Stimulated activated memory B cell treated with anti-CD40 and anti-IgM and Interleukin-4, amounts not matched to agents 10 μg/mL and 1 μg/mL and 100 μg/mL, for 72 hours (primary cell): ENCODE results near the gene HRNR.

Source experiments
- ATAC-seq: fragments of 150-1000 bp; cut with Tn5 transposase; 2 replicates; pipeline ENCODE4 v1.10.0; 2021
- H3K27ac Mint-ChIP-seq: one replicate; pipeline ENCODE4 v1.8.0; 2022; ENCODE audit warnings: mild to moderate bottlenecking, mixed read lengths
- H3K27me3 Mint-ChIP-seq: one replicate; pipeline ENCODE4 v1.8.0; 2022; ENCODE audit warnings: mixed read lengths
- H3K36me3 Mint-ChIP-seq: one replicate; pipeline ENCODE4 v1.8.0; 2022; ENCODE audit warnings: mixed read lengths
- H3K4me1 Mint-ChIP-seq: one replicate; pipeline ENCODE4 v1.8.0; 2022; ENCODE audit warnings: mixed read lengths
- H3K4me3 Mint-ChIP-seq: one replicate; pipeline ENCODE4 v1.8.0; 2022; ENCODE audit warnings: mild to moderate bottlenecking, moderate library complexity, mixed read lengths
- H3K9me3 Mint-ChIP-seq: one replicate; pipeline ENCODE4 v1.8.0; 2022; ENCODE audit warnings: mixed read lengths

Gene HRNR

GRCh38 chr1:152198982-152199381 lies 25.0 kb downstream of the HRNR start:
- H3K4me1 Mint-ChIP-seq = peaks cover 5% of the 10 kb centered on the region
- H3K27me3 Mint-ChIP-seq = peaks cover 18% of the 10 kb centered on the region
- no peak overlapping the region for H3K4me3 Mint-ChIP-seq
- H3K9me3 Mint-ChIP-seq = peaks cover 8% of the 10 kb centered on the region
- ATAC-seq = no peak
- peaks cover 10% of the 10 kb centered on the region for H3K36me3 Mint-ChIP-seq
- no peak overlapping the region for H3K27ac Mint-ChIP-seq

DNA sequence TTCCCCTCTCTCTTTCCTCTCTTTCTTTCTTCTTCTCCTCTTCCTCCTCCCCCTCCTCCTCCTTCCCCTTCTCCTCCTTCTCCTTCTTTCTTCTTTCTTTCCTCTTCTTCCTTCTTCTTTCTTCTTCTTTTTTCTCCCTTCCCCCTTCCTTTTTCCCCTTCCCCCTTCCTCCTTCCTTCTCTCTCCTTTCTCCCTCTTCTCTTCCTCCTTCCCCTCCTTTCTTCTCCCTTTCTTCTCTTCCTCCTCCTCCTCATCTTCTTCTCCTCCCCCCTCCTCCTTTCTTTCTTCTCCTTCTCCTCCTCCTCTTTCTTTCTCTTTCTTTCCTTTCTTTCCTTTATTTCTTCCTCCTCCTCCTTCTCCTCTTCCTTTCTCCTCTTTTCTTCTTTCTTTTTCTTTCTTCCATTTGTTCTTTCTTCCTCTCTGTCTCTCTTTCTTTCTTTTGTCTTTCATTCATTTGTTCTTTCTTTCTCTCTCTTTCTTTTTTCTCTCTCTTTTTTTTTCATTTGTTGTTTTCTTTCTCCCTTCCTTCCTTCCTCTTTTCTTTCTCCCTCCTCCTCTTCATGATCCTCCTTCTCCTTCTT lies 26.5 kb downstream of the HRNR start:
- ATAC-seq = no peak
- H3K27ac Mint-ChIP-seq = no peak overlapping the region
- peaks cover 10% of the 10 kb centered on the region for H3K36me3 Mint-ChIP-seq
- no peak overlapping the region for H3K4me3 Mint-ChIP-seq
- peaks cover 8% of the 10 kb centered on the region for H3K9me3 Mint-ChIP-seq
- H3K4me1 Mint-ChIP-seq = peaks cover 5% of the 10 kb centered on the region
- H3K27me3 Mint-ChIP-seq = peaks cover 18% of the 10 kb centered on the region

DNA sequence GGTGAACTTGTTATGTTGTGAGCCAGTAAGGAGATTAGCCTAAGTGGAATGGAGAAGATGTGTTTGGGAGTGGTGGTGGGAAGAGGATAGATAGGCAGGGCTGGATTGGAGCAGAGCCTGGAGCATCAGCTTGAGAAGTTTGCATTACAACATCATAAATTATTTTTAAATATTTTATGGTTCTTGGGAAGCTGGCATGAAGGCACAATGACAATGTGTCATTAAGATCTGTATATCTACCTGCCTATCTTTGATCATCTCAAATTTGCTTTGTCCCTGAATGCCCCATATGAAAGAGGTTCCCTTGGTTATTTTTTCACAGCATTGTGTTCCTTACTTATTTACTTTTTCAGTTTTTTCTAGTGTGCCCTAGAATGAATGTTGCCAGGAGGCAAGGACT lies 32.3 kb downstream of the HRNR start:
- Mint-ChIP-seq H3K9me3 (no peaks in the 10 kb centered on the region), H3K4me1 (peaks cover 8% of the 10 kb centered on the region), H3K27me3 (no peaks in the 10 kb centered on the region), H3K36me3 (no peaks in the 10 kb centered on the region), H3K4me3 (no peak overlapping the region), H3K27ac (no peak overlapping the region)
- ATAC-seq = no peak

- H3K36me3 Mint-ChIP-seq = no peaks in the 10 kb centered on the region
- ATAC-seq = no peak
- H3K4me3 Mint-ChIP-seq = no peak overlapping the region
- no peak overlapping the region for H3K27ac Mint-ChIP-seq
- peaks cover 8% of the 10 kb centered on the region for H3K4me1 Mint-ChIP-seq
- no peaks in the 10 kb centered on the region for H3K27me3 Mint-ChIP-seq
- no peaks in the 10 kb centered on the region for H3K9me3 Mint-ChIP-seq
These were observed 32.7 kb downstream of the HRNR start for GRCh38 chr1:152191260-152191659.

DNA sequence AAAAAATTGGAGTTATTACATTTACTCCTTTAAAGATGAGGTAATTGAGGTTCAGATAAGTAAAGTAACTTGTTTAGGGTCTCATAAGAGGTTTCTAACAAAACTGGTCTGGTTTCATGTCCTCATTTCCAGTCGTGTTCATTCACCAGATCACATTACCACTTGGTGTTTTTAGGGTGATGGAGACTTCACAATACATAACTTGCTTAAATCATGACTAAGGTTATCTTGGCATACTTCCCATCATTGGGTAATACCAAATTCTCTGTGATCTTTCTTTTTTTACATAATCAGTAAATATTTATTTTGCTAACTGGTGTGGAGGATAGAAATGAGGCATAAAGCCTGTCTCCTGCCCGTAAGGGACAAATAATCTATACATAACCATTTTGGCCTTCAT lies 33.4 kb downstream of the HRNR start:
- no peaks in the 10 kb centered on the region for H3K9me3 Mint-ChIP-seq
- ATAC-seq = no peak
- no peak overlapping the region for H3K27ac Mint-ChIP-seq
- H3K4me3 Mint-ChIP-seq = no peak overlapping the region
- H3K36me3 Mint-ChIP-seq = no peaks in the 10 kb centered on the region
- no peaks in the 10 kb centered on the region for H3K27me3 Mint-ChIP-seq
- peaks cover 8% of the 10 kb centered on the region for H3K4me1 Mint-ChIP-seq

GRCh38 chr1:152189657-152190442 lies 34.1 kb downstream of the HRNR start:
- Mint-ChIP-seq H3K4me3 (peak overlapping the region; percentile 83), H3K9me3 (no peaks in the 10 kb centered on the region), H3K27me3 (peaks cover 3% of the 10 kb centered on the region), H3K36me3 (no peaks in the 10 kb centered on the region), H3K4me1 (peaks cover 8% of the 10 kb centered on the region), H3K27ac (peak overlapping the region; percentile 53)
- ATAC-seq = peak; percentile 68

- peak overlapping the region; percentile 83 for H3K4me3 Mint-ChIP-seq
- peaks cover 12% of the 10 kb centered on the region for H3K27me3 Mint-ChIP-seq
- H3K27ac Mint-ChIP-seq = peak overlapping the region; percentile 53
- peak; percentile 77 for ATAC-seq
- H3K9me3 Mint-ChIP-seq = no peaks in the 10 kb centered on the region
- H3K4me1 Mint-ChIP-seq = peaks cover 8% of the 10 kb centered on the region
- no peaks in the 10 kb centered on the region for H3K36me3 Mint-ChIP-seq
These were observed 35.1 kb downstream of the HRNR start for GRCh38 chr1:152188673-152189591.

GRCh38 chr1:152186556-152187285 lies 37.3 kb downstream of the HRNR start:
- no peak overlapping the region for H3K27ac Mint-ChIP-seq
- H3K9me3 Mint-ChIP-seq = no peaks in the 10 kb centered on the region
- peaks cover 8% of the 10 kb centered on the region for H3K4me1 Mint-ChIP-seq
- H3K36me3 Mint-ChIP-seq = no peaks in the 10 kb centered on the region
- H3K4me3 Mint-ChIP-seq = no peak overlapping the region
- H3K27me3 Mint-ChIP-seq = peaks cover 17% of the 10 kb centered on the region
- ATAC-seq = no peak

- H3K27ac Mint-ChIP-seq = no peak overlapping the region
- H3K36me3 Mint-ChIP-seq = no peaks in the 10 kb centered on the region
- no peaks in the 10 kb centered on the region for H3K9me3 Mint-ChIP-seq
- peaks cover 8% of the 10 kb centered on the region for H3K4me1 Mint-ChIP-seq
- no peak for ATAC-seq
- no peak overlapping the region for H3K4me3 Mint-ChIP-seq
- peaks cover 17% of the 10 kb centered on the region for H3K27me3 Mint-ChIP-seq
These were observed 38.2 kb downstream of the HRNR start for GRCh38 chr1:152185544-152186391.

GRCh38 chr1:152182944-152183361 lies 41.0 kb downstream of the HRNR start:
- Mint-ChIP-seq H3K27me3 (peaks cover 17% of the 10 kb centered on the region), H3K4me1 (no peaks in the 10 kb centered on the region), H3K9me3 (no peaks in the 10 kb centered on the region)

GRCh38 chr1:152182431-152182830 lies 41.6 kb downstream of the HRNR start:
- Mint-ChIP-seq H3K9me3 (no peaks in the 10 kb centered on the region), H3K36me3 (no peaks in the 10 kb centered on the region), H3K27ac (no peak overlapping the region), H3K27me3 (peaks cover 17% of the 10 kb centered on the region), H3K4me3 (no peak overlapping the region), H3K4me1 (no peaks in the 10 kb centered on the region)
- no peak for ATAC-seq

More at GRCh38 chr1:152182944-152183361, 41.0 kb downstream of the HRNR start:
- no peak overlapping the region for H3K27ac Mint-ChIP-seq
- H3K4me3 Mint-ChIP-seq = no peak overlapping the region
- no peak for ATAC-seq
- no peaks in the 10 kb centered on the region for H3K36me3 Mint-ChIP-seq

DNA sequence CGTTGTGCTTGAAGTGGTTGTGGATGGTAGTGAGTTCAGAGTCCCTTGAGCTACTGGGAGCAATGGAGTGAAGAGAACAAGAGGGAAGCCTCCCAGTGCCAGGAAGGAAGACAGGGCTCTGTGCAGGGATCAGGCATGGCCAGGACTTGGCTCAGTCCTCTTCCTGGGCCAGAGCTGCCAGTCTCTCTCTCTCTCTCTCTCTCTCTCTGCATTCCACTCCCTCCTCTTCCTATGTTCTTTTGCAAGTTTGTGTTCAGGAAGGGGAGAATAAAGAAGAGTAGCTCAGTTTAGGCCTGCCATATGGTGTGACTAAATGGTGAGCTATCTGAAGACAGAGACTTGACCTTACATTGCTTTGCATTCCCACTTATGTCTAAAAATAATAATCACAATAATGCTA lies 44.4 kb downstream of the HRNR start:
- Mint-ChIP-seq H3K9me3 (no peaks in the 10 kb centered on the region), H3K36me3 (no peaks in the 10 kb centered on the region), H3K27ac (no peak overlapping the region), H3K4me1 (no peaks in the 10 kb centered on the region), H3K4me3 (no peak overlapping the region), H3K27me3 (peaks cover 21% of the 10 kb centered on the region)
- ATAC-seq = no peak

GRCh38 chr1:152170287-152170905 lies 53.6 kb downstream of the HRNR start:
- Mint-ChIP-seq H3K4me1 (peaks cover 8% of the 10 kb centered on the region), H3K36me3 (no peaks in the 10 kb centered on the region), H3K4me3 (no peak overlapping the region), H3K9me3 (no peaks in the 10 kb centered on the region), H3K27me3 (peaks cover 53% of the 10 kb centered on the region), H3K27ac (no peak overlapping the region)
- ATAC-seq = no peak
